HCT116 (cell line): Measurements from ENCODE around the gene ALX3.

Experiments
- CEBPB ChIP-seq: IDR thresholded peaks from 2 replicates; pipeline ENCODE4 v1.6.1; 2012; ENCODE audit warnings: low read depth
- CTCF ChIP-seq, 3 experiments: fragments of 200-600 bp in 1 of 3; sonication (generic) in 1 of 3; IDR thresholded peaks in 2 of 3; conservative IDR thresholded peaks in 1 of 3; 2 replicates each; pipeline ENCODE4 v1.5.1; 2012 to 2017; ENCODE audit warnings: low read depth in 2 of 3, low read length in 2 of 3, antibody characterized with exemption in 1 of 3, borderline replicate concordance in 1 of 3, control low read depth in 1 of 3, mild to moderate bottlenecking in 1 of 3, mixed read lengths in 1 of 3, mixed run types in 1 of 3, moderate library complexity in 1 of 3; ENCODE audit not compliant: insufficient read depth in 1 of 3
- EGR1 ChIP-seq: IDR thresholded peaks from 2 replicates; pipeline ENCODE4 v1.6.1; 2012; ENCODE audit warnings: low read depth
- EZH2 ChIP-seq: fragments of 200-600 bp; sonication (generic); IDR thresholded peaks from 2 replicates; pipeline ENCODE4 v1.6.1; 2017; ENCODE audit warnings: antibody characterized with exemption, mixed run types
- JUND ChIP-seq: IDR thresholded peaks from 2 replicates; pipeline ENCODE4 v1.6.1; 2012
- POLR2A ChIP-seq: IDR thresholded peaks from 2 replicates; pipeline ENCODE4 v1.7.0; 2011; ENCODE audit warnings: borderline replicate concordance; ENCODE audit not compliant: insufficient read depth, insufficient read length; ENCODE audit errors: extremely low read depth
- POLR2AphosphoS5 ChIP-seq: IDR thresholded peaks from 2 replicates; pipeline ENCODE4 v1.6.1; 2011; ENCODE audit warnings: mild to moderate bottlenecking, low read depth, low read length, moderate library complexity
- SP1 ChIP-seq: IDR thresholded peaks from 2 replicates; pipeline ENCODE4 v1.6.1; 2012; ENCODE audit warnings: low read depth
- ZBTB33 ChIP-seq: IDR thresholded peaks from 2 replicates; pipeline ENCODE4 v1.6.1; 2011; ENCODE audit warnings: mild to moderate bottlenecking, low read length, moderate library complexity; ENCODE audit not compliant: insufficient replicate concordance; ENCODE audit errors: extremely low read depth

- TF ChIP-seq CTCF (IDR thresholded peaks at IDR 0.05 in 2 of 3, conservative IDR thresholded peaks at IDR 0.05 in 1 of 3; ENCODE audit: borderline replicate concordance in 1 of 3, insufficient read depth in 1 of 3, low read depth in 2 of 3, low read length in 2 of 3): no peak
- no peak for TF ChIP-seq POLR2A
- TF ChIP-seq JUND: no peak
- TF ChIP-seq POLR2AphosphoS5: no peak
- TF ChIP-seq EZH2: no peak
- no peak for TF ChIP-seq CEBPB
- no peak for TF ChIP-seq ZBTB33
- no peak for TF ChIP-seq EGR1
- no peak for TF ChIP-seq SP1
These were observed 3.0 kb downstream of the ALX3 start for GRCh38 chr1:110067479-110067892.
